Fibroblast of skin of back (primary cell): ENCODE results near the gene DNAJC8.

Experiments
- DNase-seq: peaks from one replicate; pipeline ENCODE4 v3.0.0-alpha.2; 2013

DNAJC8 gene

GRCh38 chr1:28170001-28170596, 62.7 kb downstream of the DNAJC8 start:
- no peak for DNase-seq

- no peak for DNase-seq
Observed at GRCh38 chr1:28163496-28164161, 69.2 kb downstream of the DNAJC8 start.

DNA sequence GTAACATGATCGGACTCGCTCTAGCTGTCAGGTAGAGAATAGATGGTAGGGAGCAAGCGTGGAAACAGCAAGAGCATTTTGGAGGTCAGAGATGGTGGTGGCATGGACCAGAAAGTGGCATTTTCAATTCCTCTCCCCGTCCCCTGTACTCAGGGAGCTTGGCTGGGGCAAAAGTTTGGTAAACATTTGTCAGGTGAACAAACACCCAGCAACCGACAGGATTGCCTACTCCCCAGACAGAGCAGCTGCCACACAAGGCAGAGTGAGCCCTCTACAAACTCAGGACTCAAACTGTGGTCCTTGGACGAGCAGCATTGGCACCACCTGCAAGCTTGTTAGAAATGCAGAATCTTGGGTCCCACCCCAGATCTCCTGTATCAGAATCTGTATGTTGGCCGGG, 70.7 kb downstream of the DNAJC8 start:
- no peak for DNase-seq

DNA sequence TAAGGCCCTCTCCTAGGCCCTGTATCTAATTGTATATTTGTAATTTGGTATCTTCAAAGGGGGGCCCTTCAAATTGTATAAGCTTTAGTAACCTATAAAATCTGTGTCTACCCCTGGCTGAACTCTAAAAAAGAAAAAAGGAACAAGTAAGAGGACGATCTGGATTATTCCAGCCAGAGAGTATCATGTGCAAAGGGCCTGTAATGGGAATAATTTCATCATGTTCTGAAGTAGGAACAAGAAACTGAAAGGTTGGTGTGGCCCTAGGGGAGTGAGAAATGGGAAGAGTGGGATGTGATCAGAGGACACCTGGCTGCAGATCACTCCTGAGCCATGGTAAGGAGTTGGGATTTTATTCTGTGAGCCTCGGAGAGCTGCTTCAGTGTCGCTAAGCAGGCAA, 71.1 kb downstream of the DNAJC8 start:
- no peak for DNase-seq

DNA sequence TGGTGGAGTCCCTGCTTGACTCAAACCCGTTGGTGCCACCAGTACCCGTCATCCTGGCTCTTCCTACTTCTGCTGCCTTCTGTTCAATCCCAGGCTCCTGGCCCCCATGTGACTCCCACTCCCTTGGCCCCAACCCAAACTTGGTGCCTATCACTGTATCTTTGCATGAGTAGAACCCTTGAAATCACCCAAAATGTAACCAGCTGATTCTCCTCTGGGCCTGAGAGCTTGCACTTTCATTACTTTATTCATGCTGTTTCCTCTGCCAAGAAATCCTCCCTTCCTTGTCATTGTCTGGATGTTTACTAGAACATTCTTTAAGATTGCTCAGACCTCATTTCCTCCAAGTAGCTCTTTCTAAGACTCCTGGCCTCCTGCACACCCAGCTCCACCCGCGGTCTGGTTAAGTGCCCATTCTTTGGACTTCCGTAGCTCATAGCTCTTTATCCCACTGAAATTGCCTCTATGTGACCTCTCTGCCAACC, 72.0 kb downstream of the DNAJC8 start:
- peak; percentile 37 for DNase-seq

GRCh38 chr1:28159680-28160079, 73.1 kb downstream of the DNAJC8 start:
- no peak for DNase-seq

GRCh38 chr1:28159243-28159642, 73.6 kb downstream of the DNAJC8 start:
- no peak for DNase-seq

DNA sequence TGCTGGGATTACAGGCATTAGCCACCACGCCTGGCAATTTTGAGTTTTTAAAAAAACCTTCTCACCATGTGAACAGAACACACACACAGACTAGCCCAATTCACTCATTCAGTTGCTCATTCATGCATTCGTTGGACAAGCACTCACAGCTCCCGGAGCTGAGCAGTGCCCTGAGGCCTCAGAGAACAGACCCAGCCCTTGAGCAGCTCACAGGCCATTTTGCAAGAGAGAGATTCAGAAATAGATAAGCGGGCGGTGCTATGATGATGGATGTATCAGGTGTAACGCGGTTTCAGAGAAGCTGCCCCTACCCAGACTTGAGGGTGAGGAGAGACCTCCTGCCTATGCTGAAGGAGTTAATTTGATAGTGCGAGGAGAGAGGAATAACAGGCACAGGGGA, 74.9 kb downstream of the DNAJC8 start:
- DNase-seq: no peak

DNA sequence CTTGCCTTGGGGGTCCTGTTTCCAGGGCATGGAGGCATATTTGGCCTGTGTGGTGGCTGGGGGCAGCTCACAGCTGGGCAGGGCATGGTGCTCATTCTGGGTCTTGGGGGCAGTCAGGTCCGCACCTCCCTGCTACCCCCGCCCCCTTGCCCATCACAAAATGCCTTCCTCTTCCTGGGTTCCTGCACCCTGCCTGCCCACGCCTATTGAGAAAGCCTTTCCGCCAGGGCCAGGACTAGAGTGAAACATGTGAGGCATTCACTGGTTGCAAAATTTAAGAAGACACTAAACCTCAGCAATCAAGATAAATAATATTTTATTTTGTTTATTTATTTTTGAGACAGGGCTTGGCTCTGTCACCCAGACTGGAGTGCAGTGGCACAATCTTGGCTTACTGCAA, 76.0 kb downstream of the DNAJC8 start:
- DNase-seq: no peak

GRCh38 chr1:28155628-28156027, 77.2 kb downstream of the DNAJC8 start:
- DNase-seq: no peak

GRCh38 chr1:28154078-28154594, 78.7 kb downstream of the DNAJC8 start:
- DNase-seq: no peak
